Osteocyte (in vitro differentiated cells): ENCODE data around the gene KRTAP9-2. TPM values are rescaled to one million over a fixed set of nuclear protein-coding genes. Genes with fewer than 3 reads are reported as not detected.
"Not testable (repeated sequence)": the region's sequence is repeated elsewhere in the genome, so short reads cannot be mapped to it uniquely, and the experiment has no call there.

Experiments
- DNase-seq: peaks from one replicate; pipeline ENCODE4 v3.0.0; 2021; ENCODE audit warnings: mixed read lengths; ENCODE audit not compliant: unreplicated experiment; ENCODE audit errors: extremely low spot score
- H3K27ac Mint-ChIP-seq: one replicate; pipeline ENCODE4 v1.8.0; 2021; ENCODE audit warnings: mild to moderate bottlenecking, mixed read lengths; ENCODE audit not compliant: unreplicated experiment
- H3K27me3 Mint-ChIP-seq: one replicate; pipeline ENCODE4 v1.8.0; 2021; ENCODE audit warnings: mixed read lengths; ENCODE audit not compliant: unreplicated experiment
- H3K36me3 Mint-ChIP-seq: one replicate; pipeline ENCODE4 v1.8.0; 2021; ENCODE audit warnings: mixed read lengths; ENCODE audit not compliant: unreplicated experiment
- H3K4me1 Mint-ChIP-seq: one replicate; pipeline ENCODE4 v1.8.0; 2021; ENCODE audit warnings: mixed read lengths; ENCODE audit not compliant: unreplicated experiment
- H3K4me3 Mint-ChIP-seq: one replicate; pipeline ENCODE4 v1.8.0; 2021; ENCODE audit warnings: mild to moderate bottlenecking, moderate library complexity, mixed read lengths; ENCODE audit not compliant: unreplicated experiment
- H3K9me3 Mint-ChIP-seq: one replicate; pipeline ENCODE4 v1.8.0; 2021; ENCODE audit warnings: mixed read lengths; ENCODE audit not compliant: unreplicated experiment
- CTCF ChIP-seq: fragments of 200-600 bp; sonication (generic); IDR thresholded peaks from 2 replicates; pipeline ENCODE4 v1.5.0; 2021; ENCODE audit warnings: antibody characterized with exemption, mild to moderate bottlenecking, moderate library complexity
- total RNA-seq: library from RNA; stranded (reverse); gene quantifications from 2 replicates; pipeline ENCODE4 v1.2.1, GENCODE V29; 2021

KRTAP9-2 gene
- total RNA-seq, 1 donor from 2014 or later: not detected

- no peaks in the 10 kb centered on the region for H3K4me1 Mint-ChIP-seq
- H3K27ac Mint-ChIP-seq: no peak within 1 kb of the TSS
- H3K9me3 Mint-ChIP-seq: no peaks in the 10 kb centered on the region
- DNase-seq: no peak
- peaks cover 5% of the 10 kb centered on the region for H3K27me3 Mint-ChIP-seq
- H3K4me3 Mint-ChIP-seq: no peak within 1 kb of the TSS
- no peaks in the 10 kb centered on the region for H3K36me3 Mint-ChIP-seq
- TF ChIP-seq CTCF: no peak
Observed at GRCh38 chr17:41184480-41184961, 41.9 kb upstream of the KRTAP9-2 start, which contains the start of gene KRTAP4-1. KRTAP4-1 (minus strand) TSS chr17:41184911; CDS start chr17:41184854, 57 bp downstream.

GRCh38 chr17:41185001-41185400 is 41.4 kb upstream of the KRTAP9-2 start:
- Mint-ChIP-seq H3K27ac (no peak overlapping the region), H3K4me1 (no peaks in the 10 kb centered on the region), H3K36me3 (no peaks in the 10 kb centered on the region), H3K27me3 (peaks cover 5% of the 10 kb centered on the region), H3K9me3 (no peaks in the 10 kb centered on the region), H3K4me3 (no peak overlapping the region)
- TF ChIP-seq CTCF: no peak
- no peak for DNase-seq

GRCh38 chr17:41186872-41187271 is 39.6 kb upstream of the KRTAP9-2 start:
- no peak for TF ChIP-seq CTCF
- Mint-ChIP-seq H3K27ac (no peak overlapping the region), H3K27me3 (peaks cover 5% of the 10 kb centered on the region), H3K9me3 (no peaks in the 10 kb centered on the region), H3K4me3 (no peak overlapping the region), H3K4me1 (no peaks in the 10 kb centered on the region), H3K36me3 (no peaks in the 10 kb centered on the region)
- DNase-seq: no peak

GRCh38 chr17:41189837-41190318 is 36.6 kb upstream of the KRTAP9-2 start, which contains the start of gene KRTAP9-1:
KRTAP9-1 (plus strand) TSS chr17:41189887; CDS start chr17:41189887, 0 bp downstream.
- H3K9me3 Mint-ChIP-seq, H3K4me3 Mint-ChIP-seq, H3K27me3 Mint-ChIP-seq, H3K4me1 Mint-ChIP-seq, H3K27ac Mint-ChIP-seq, DNase-seq, H3K36me3 Mint-ChIP-seq: not testable (repeated sequence)

GRCh38 chr17:41190328-41190727 is 36.1 kb upstream of the KRTAP9-2 start:
- DNase-seq: no peak
- no peaks in the 10 kb centered on the region for H3K9me3 Mint-ChIP-seq
- H3K27ac Mint-ChIP-seq: no peak overlapping the region
- no peaks in the 10 kb centered on the region for H3K36me3 Mint-ChIP-seq
- TF ChIP-seq CTCF: no peak
- peaks cover 3% of the 10 kb centered on the region for H3K27me3 Mint-ChIP-seq
- H3K4me1 Mint-ChIP-seq: peaks cover under 1% of the 10 kb centered on the region
- no peak overlapping the region for H3K4me3 Mint-ChIP-seq
